Measurements from ENCODE around the gene ACP2.
A peak's percentile ranks its signal among the peaks of the same experiment; 100 is the strongest.

The ACP2 gene, protein sequence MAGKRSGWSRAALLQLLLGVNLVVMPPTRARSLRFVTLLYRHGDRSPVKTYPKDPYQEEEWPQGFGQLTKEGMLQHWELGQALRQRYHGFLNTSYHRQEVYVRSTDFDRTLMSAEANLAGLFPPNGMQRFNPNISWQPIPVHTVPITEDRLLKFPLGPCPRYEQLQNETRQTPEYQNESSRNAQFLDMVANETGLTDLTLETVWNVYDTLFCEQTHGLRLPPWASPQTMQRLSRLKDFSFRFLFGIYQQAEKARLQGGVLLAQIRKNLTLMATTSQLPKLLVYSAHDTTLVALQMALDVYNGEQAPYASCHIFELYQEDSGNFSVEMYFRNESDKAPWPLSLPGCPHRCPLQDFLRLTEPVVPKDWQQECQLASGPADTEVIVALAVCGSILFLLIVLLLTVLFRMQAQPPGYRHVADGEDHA

GRCh38 chr11:47248664-47249377, at the start of gene ACP2:
TSS of gene ACP2 (minus strand) at chr11:47248814. CDS start at chr11:47248789, 25 bp downstream.
- peak; percentile 85 for DNase-seq

- peak; percentile 87 for DNase-seq
These were observed 47.4 kb upstream of the ACP2 start for GRCh38 chr11:47296045-47296444.

- no peak for DNase-seq
These were observed 46.8 kb upstream of the ACP2 start for GRCh38 chr11:47295385-47295784.

GRCh38 chr11:47289856-47290255, 41.2 kb upstream of the ACP2 start:
- DNase-seq = no peak

DNA sequence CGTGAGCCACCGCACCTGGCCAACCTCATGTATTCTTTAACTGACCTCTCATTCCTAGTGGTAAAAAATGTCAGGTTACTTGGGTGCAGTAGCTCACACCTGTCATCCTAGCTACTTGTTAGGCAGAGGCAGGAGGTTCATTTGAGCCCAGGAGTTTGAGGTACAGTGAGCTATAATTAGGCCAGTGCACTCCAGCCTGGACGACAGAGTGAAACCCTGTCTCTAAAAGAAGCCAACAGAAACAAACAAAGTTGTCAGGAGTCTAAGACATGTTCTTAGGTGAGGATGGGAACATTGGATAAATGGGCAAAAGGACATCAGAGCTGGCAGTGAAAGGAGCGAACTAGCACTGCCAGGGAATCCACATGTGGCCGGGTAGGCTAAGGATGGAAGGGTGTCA, 39.5 kb upstream of the ACP2 start:
- no peak for DNase-seq

GRCh38 chr11:47285969-47286770, 37.6 kb upstream of the ACP2 start:
- no peak for DNase-seq

- DNase-seq = no peak
These were observed 35.5 kb upstream of the ACP2 start for GRCh38 chr11:47284151-47284550.

GRCh38 chr11:47282462-47282861, 33.8 kb upstream of the ACP2 start:
- no peak for DNase-seq

DNA sequence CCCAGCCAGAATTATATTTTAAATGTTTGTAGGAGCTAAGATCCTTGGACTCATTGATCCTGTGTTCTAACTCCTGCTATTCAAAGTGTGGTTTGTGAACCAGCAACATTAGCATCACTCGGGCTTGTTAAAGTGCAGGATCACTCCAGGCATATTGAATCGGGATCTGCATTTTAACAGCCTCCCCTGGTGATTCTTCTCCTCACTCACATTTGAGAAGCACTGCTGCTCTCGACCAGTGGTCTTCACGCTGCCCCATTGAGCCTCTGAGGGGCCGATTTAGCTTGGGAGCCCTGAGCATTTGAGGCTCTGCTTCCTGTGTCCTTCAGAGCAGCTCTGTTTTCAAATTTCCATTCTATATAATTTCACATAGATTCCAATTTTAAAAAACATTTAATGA, 32.2 kb upstream of the ACP2 start:
- DNase-seq = no peak

DNA sequence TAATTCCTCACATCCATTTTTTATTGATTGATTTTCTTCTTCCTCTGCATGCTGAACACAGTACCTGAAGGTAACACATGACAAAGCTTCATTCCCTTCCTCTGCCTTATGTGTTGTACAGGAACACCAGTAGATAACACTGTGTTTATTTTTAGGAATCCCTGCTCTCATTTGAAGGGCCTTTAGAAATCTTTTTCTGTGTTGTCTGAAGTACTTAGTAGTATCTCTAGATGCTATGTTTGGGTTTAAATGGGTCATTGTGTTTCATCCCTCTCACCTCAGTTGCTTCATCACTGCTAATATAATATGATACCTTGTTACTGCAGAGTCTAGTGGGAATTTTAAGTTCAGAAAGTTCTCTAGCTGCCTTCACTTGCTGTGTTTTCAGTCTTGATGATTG, 31.5 kb upstream of the ACP2 start:
- DNase-seq = no peak

GRCh38 chr11:47278769-47279168, 30.2 kb upstream of the ACP2 start:
- no peak for DNase-seq

GRCh38 chr11:47278058-47278457, 29.4 kb upstream of the ACP2 start:
- DNase-seq = no peak

- no peak for DNase-seq
These were observed 28.3 kb upstream of the ACP2 start for GRCh38 chr11:47276923-47277322.

DNA sequence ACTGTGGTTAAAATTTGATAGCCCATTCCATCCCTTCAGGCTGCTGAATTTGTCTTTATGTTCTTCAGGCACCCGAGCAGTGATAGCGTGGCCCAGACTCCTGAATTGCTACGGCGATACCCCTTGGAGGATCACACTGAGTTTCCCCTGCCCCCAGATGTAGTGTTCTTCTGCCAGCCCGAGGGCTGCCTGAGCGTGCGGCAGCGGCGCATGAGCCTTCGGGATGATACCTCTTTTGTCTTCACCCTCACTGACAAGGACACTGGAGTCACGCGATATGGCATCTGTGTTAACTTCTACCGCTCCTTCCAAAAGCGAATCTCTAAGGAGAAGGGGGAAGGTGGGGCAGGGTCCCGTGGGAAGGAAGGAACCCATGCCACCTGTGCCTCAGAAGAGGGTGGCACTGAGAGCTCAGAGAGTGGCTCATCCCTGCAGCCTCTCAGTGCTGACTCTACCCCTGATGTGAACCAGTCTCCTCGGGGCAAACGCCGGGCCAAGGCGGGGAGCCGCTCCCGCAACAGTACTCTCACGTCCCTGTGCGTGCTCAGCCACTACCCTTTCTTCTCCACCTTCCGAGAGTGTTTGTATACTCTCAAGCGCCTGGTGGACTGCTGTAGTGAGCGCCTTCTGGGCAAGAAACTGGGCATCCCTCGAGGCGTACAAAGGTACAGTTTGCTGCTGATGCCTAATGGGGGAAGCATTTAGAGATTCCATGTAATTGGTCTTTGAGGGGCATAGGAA, 26.1 kb upstream of the ACP2 start:
- no peak for DNase-seq

- DNase-seq = no peak
These were observed 24.1 kb upstream of the ACP2 start for GRCh38 chr11:47272706-47273105.

DNA sequence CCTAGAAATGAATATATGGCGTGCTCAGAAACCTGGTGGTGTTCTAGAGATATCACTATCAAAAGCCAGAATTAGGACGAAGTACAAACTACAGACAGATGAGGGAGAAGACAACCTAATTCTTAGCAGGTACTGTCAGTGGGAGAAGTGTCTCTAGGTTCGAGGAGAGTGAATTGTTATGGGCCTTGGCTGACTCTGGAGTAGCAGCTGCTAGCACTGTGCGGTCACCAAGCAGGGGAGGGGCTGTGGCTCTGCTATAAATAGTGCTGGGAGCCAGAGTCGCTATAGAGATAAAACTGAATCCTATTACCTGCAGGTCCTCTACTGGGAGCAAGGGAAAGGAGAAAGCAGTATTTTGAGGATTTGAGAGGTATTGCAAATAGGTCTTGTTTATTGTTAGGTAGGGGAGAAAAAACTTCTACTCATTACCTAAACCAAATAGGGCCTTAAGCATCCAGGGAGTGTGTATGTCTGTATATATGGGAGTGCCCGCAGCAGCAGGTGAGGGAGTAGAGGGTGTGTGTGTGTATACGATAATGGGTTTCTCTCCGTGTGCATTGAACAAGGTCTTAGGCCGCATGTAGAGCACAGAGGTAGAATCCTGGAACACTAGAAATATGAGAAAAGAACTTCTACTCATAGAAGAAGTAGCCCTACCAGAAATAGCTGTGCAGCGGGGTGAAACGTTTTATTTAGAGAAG, 23.5 kb upstream of the ACP2 start:
- peak; percentile 49 for DNase-seq

- no peak for DNase-seq
These were observed 22.7 kb upstream of the ACP2 start for GRCh38 chr11:47271328-47271727.

DNA sequence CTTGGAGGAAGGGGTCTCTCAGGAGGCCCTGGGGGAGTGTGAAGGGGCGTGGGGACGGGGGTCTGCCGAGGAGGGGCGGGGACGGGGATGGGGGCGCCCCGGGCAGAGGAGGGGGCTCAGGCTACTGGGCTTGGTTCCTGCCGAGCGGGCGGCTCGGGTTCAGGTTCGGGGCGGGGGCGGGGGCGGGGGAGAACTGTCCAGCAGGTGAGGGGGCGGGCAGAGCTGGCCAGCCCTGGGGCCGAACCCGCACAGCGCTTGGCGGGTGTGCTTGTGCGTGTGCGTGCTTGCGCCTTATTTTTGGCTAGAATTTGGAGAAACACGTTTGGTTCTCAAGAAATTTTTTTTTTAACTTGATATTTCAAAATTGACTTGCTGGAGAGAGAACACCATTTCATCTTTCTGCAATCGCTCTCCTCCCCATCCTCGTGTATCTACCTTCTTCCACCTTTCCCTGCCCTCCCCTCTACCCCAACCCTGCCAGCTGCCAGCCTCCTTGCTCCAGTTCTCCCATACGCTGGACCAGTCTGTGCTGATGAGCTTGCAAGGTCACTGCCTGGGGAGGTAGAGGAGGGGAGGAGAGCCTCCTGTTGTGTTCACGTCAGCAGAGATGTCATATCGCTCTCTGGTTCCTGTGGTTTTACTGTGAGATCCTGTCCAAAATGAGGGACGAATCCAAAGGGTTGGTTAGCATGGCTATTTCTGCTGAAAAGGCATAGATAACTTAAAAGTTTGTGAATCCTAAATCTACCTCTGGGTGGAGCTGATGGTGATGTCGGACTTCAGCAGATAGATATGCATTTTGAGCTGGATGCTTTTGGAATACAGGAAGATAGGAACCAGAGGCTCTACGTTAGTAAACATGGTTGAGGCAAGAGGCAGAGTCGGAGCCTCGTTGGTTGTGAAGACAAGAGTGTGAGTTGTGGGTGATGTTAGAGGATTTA, 22.0 kb upstream of the ACP2 start:
- peak; percentile 65 for DNase-seq

- peak; percentile 86 for DNase-seq
These were observed 21.3 kb upstream of the ACP2 start, which contains the start of gene MADD for GRCh38 chr11:47269829-47270305. TSS of gene MADD (plus strand) at chr11:47270133.

GRCh38 chr11:47269002-47269828, 20.6 kb upstream of the ACP2 start:
- DNase-seq = peak; percentile 86

Measured in DMS79 treated with DMSO at 0.1 percent for 48 hours (cell line).